ENCODE results near the gene ACBD6. TPM values are rescaled to one million over a fixed set of nuclear protein-coding genes. Genes with fewer than 3 reads are reported as not detected.

ACBD6 gene
- total RNA-seq, 1 donor from 2014 or later: 80.5 TPM

GRCh38 chr1:180259431-180260338, 242.7 kb downstream of the ACBD6 start:
- H3K4me3 Mint-ChIP-seq: no peak overlapping the region
- DNase-seq (ENCODE audit: low spot score in 2 of 2, unreplicated experiment in 2 of 2): no peak
- H3K27me3 Mint-ChIP-seq (ENCODE audit: low read depth): peaks cover 48% of the 10 kb centered on the region
- H3K9me3 Mint-ChIP-seq: no peaks in the 10 kb centered on the region
- no peak overlapping the region for H3K27ac Mint-ChIP-seq
- no peaks in the 10 kb centered on the region for H3K36me3 Mint-ChIP-seq
- H3K4me1 Mint-ChIP-seq: peaks cover 17% of the 10 kb centered on the region
- TF ChIP-seq CTCF (IDR thresholded peaks at IDR 0.05; ENCODE audit: unreplicated experiment): no peak

- Mint-ChIP-seq H3K36me3 (no peaks in the 10 kb centered on the region), H3K27me3 (ENCODE audit: low read depth) (peaks cover 48% of the 10 kb centered on the region), H3K9me3 (no peaks in the 10 kb centered on the region), H3K4me1 (peaks cover 12% of the 10 kb centered on the region), H3K4me3 (no peak overlapping the region), H3K27ac (no peak overlapping the region)
- TF ChIP-seq CTCF (IDR thresholded peaks at IDR 0.05; ENCODE audit: unreplicated experiment): no peak
- DNase-seq (ENCODE audit: low spot score in 2 of 2, unreplicated experiment in 2 of 2): no peak
These were observed 243.4 kb downstream of the ACBD6 start for GRCh38 chr1:180258935-180259334.

- TF ChIP-seq CTCF (IDR thresholded peaks at IDR 0.05; ENCODE audit: unreplicated experiment): no peak
- Mint-ChIP-seq H3K36me3 (no peaks in the 10 kb centered on the region), H3K27ac (no peak overlapping the region), H3K27me3 (ENCODE audit: low read depth) (peaks cover 50% of the 10 kb centered on the region), H3K4me1 (peaks cover 11% of the 10 kb centered on the region), H3K9me3 (no peaks in the 10 kb centered on the region), H3K4me3 (no peak overlapping the region)
- no peak for DNase-seq (ENCODE audit: low spot score in 2 of 2, unreplicated experiment in 2 of 2)
These were observed 244.1 kb downstream of the ACBD6 start for GRCh38 chr1:180258290-180258689.

GRCh38 chr1:180257486-180257885, 244.9 kb downstream of the ACBD6 start:
- Mint-ChIP-seq H3K27me3 (ENCODE audit: low read depth) (peaks cover 50% of the 10 kb centered on the region), H3K9me3 (no peaks in the 10 kb centered on the region), H3K4me3 (no peak overlapping the region), H3K4me1 (peaks cover 3% of the 10 kb centered on the region), H3K36me3 (no peaks in the 10 kb centered on the region), H3K27ac (no peak overlapping the region)
- no peak for DNase-seq (ENCODE audit: low spot score in 2 of 2, unreplicated experiment in 2 of 2)
- TF ChIP-seq CTCF (IDR thresholded peaks at IDR 0.05; ENCODE audit: unreplicated experiment): no peak

GRCh38 chr1:180257028-180257386, 245.4 kb downstream of the ACBD6 start:
- Mint-ChIP-seq H3K27ac (no peak overlapping the region), H3K4me3 (no peak overlapping the region), H3K4me1 (no peaks in the 10 kb centered on the region), H3K36me3 (no peaks in the 10 kb centered on the region), H3K27me3 (ENCODE audit: low read depth) (peaks cover 50% of the 10 kb centered on the region), H3K9me3 (no peaks in the 10 kb centered on the region)
- no peak for DNase-seq (ENCODE audit: low spot score in 2 of 2, unreplicated experiment in 2 of 2)
- no peak for TF ChIP-seq CTCF (IDR thresholded peaks at IDR 0.05; ENCODE audit: unreplicated experiment)
